ENCODE measurements around the gene NR2F1-AS1. TPM values are rescaled to one million over a fixed set of nuclear protein-coding genes. Genes with fewer than 3 reads are reported as not detected.

The NR2F1-AS1 gene
- total and polyA plus RNA-seq, 2 donors (not counting 3 experiments of a cell fraction or from before 2014, with no cell fraction given) = 4.2 to 13.8 TPM

DNA sequence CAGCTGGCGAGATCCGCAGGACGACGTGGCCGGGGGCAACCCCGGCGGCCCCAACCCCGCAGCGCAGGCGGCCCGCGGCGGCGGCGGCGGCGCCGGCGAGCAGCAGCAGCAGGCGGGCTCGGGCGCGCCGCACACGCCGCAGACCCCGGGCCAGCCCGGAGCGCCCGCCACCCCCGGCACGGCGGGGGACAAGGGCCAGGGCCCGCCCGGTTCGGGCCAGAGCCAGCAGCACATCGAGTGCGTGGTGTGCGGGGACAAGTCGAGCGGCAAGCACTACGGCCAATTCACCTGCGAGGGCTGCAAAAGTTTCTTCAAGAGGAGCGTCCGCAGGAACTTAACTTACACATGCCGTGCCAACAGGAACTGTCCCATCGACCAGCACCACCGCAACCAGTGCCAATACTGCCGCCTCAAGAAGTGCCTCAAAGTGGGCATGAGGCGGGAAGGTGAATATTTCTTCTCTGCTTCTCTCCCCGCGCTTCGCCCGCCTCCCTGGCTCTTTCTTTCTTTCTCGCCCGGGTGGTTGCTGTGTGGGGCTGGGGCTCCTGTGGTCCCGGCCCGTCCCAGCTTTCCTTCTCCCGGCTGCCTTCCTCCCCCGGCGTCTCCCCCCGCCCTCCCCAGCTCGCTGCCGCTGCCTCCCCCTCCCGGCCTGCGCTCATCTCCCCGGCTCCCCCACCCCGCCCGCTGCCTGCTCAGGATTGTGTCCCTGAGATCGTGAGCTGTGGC, 4.2 kb upstream of the NR2F1-AS1 start:
- H3K9me3 ChIP-seq (replicated peaks; ENCODE audit: control insufficient read depth, insufficient read depth, low read length) = no peaks in the 10 kb centered on the region
- H3K4me1 ChIP-seq (ENCODE audit: control insufficient read depth, extremely low read depth, insufficient read depth, low read length) = peaks cover 18% of the 10 kb centered on the region
- H3K4me2 ChIP-seq (ENCODE audit: insufficient read depth, low read length) = peak overlapping the region; percentile 70
- peaks cover 4% of the 10 kb centered on the region in 2 experiments for H3K36me3 ChIP-seq (ENCODE audit: control insufficient read depth in 2 of 2, extremely low read depth in 1 of 2, insufficient read depth in 2 of 2, low read length in 2 of 2)
- intact Hi-C loops (cut with micrococcal nuclease) = loop anchor here (2.0 to 10.0 kb wide), 2 partner anchors 24 to 440 kb away; no protein-coding TSS in a partner anchor
- H3K4me3 ChIP-seq (replicated peaks in 1 of 3; ENCODE audit: insufficient read depth in 1 of 3, low read depth in 1 of 3, low read length in 3 of 3) = peak overlapping the region; percentile 93 to 100 (median 94)
- TF ChIP-seq MYC (IDR thresholded peaks at IDR 0.05; ENCODE audit: low read depth, low read length) (no peak), FOS (IDR thresholded peaks at IDR 0.05; ENCODE audit: borderline replicate concordance, insufficient read depth, low read length) (no peak), POLR2AphosphoS5 (IDR thresholded peaks at IDR 0.05; ENCODE audit: insufficient read depth, low read depth, low read length) (no peak), EZH2 (IDR thresholded peaks at IDR 0.05; ENCODE audit: borderline replicate concordance, low read depth, low read length, severe bottlenecking) (no peak), JUN (IDR thresholded peaks at IDR 0.05; ENCODE audit: borderline replicate concordance, insufficient read depth, insufficient read length, low read depth) (no peak), GATA2 (IDR thresholded peaks at IDR 0.05; ENCODE audit: insufficient read depth, insufficient read length, low read depth, low read length) (no peak), POLR2A (IDR thresholded peaks at IDR 0.05; ENCODE audit: low read depth, low read length) (no peak)
- TF ChIP-seq, protein P1, sequence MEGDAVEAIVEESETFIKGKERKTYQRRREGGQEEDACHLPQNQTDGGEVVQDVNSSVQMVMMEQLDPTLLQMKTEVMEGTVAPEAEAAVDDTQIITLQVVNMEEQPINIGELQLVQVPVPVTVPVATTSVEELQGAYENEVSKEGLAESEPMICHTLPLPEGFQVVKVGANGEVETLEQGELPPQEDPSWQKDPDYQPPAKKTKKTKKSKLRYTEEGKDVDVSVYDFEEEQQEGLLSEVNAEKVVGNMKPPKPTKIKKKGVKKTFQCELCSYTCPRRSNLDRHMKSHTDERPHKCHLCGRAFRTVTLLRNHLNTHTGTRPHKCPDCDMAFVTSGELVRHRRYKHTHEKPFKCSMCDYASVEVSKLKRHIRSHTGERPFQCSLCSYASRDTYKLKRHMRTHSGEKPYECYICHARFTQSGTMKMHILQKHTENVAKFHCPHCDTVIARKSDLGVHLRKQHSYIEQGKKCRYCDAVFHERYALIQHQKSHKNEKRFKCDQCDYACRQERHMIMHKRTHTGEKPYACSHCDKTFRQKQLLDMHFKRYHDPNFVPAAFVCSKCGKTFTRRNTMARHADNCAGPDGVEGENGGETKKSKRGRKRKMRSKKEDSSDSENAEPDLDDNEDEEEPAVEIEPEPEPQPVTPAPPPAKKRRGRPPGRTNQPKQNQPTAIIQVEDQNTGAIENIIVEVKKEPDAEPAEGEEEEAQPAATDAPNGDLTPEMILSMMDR (IDR thresholded peaks at IDR 0.05; ENCODE audit: extremely low read depth in 1 of 2, insufficient read depth in 1 of 2, low read depth in 1 of 2, low read length in 2 of 2) = no peak
- TF ChIP-seq, protein P2, sequence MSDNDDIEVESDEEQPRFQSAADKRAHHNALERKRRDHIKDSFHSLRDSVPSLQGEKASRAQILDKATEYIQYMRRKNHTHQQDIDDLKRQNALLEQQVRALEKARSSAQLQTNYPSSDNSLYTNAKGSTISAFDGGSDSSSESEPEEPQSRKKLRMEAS (IDR thresholded peaks at IDR 0.05; ENCODE audit: insufficient read depth, insufficient read length) = no peak
- dilution Hi-C loops (cut with MboI; ENCODE audit: extremely low pct_ligation_motif_present, low sequenced_read_pairs) = no loop called here
- H2AFZ ChIP-seq (ENCODE audit: low read depth, low read length) = peak overlapping the region; percentile 77
- H3K27me3 ChIP-seq (ENCODE audit: control insufficient read depth in 2 of 2, insufficient read depth in 2 of 2, low read length in 2 of 2) = no peaks in the 10 kb centered on the region
- CTCF ChIA-PET = interaction anchor here (0.9 to 5.8 kb wide), 10 partner anchors 11 to 1067 kb away, joined by 3 to 79 read pairs (median 5); no protein-coding TSS in a partner anchor
- peak overlapping the region; percentile 75 for H3K27ac ChIP-seq (ENCODE audit: insufficient read depth, low read depth, low read length)
- POLR2A ChIA-PET = no interaction called here
- no peaks in the 10 kb centered on the region for H4K20me1 ChIP-seq (replicated peaks; ENCODE audit: control insufficient read depth, extremely low read depth, insufficient read depth, low read length)
- FAIRE-seq (peak; percentile 15), DNase-seq (ENCODE audit: low read depth, low spot score) (peak; percentile 67)
- peak overlapping the region; percentile 88 for H3K9ac ChIP-seq (replicated peaks; ENCODE audit: extremely low read depth, insufficient read depth, low read length)
- peaks cover 75% of the 10 kb centered on the region for H3K79me2 ChIP-seq (ENCODE audit: control insufficient read depth, insufficient read depth, low read length)
- no peaks in the 10 kb centered on the region for H3K9me1 ChIP-seq (replicated peaks; ENCODE audit: control insufficient read depth, extremely low read depth, insufficient read depth, low read length)
- BruUV-seq (replicated peaks) = no TSS peak
